ENCODE data around the gene DMXL1.

The DMXL1 gene, protein sequence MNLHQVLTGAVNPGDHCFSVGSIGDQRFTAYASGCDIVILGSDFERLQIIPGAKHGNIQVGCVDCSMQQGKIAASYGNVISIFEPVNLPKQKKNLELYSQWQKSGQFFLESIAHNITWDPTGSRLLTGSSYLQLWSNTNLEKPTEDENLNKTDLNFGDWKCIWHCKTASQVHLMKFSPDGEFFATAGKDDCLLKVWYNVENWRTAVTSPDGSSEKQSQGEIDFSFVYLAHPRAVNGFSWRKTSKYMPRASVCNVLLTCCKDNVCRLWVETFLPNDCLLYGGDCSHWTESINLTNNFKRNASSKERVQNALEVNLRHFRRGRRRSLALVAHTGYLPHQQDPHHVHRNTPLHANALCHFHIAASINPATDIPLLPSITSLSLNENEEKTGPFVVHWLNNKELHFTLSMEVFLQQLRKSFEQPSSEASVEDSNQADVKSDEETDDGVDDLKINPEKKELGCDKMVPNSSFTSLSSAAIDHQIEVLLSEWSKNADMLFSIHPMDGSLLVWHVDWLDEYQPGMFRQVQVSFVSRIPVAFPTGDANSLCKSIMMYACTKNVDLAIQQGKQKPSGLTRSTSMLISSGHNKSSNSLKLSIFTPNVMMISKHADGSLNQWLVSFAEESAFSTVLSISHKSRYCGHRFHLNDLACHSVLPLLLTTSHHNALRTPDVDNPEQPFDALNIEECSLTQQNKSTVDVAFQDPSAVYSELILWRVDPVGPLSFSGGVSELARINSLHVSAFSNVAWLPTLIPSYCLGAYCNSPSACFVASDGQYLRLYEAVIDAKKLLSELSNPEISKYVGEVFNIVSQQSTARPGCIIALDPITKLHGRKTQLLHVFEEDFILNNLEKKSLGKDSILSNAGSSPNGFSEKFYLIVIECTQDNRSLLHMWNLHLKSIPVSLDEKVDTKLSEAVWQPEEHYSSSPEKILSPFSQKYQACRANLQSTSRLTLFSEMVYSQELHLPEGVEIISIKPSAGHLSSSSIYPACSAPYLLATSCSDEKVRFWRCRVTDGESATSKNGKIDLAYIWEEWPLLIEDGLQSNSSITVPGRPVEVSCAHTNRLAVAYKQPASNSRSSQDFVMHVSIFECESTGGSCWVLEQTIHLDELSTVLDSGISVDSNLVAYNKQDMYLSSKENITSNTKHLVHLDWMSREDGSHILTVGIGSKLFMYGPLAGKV (N-terminal part only)

DNA sequence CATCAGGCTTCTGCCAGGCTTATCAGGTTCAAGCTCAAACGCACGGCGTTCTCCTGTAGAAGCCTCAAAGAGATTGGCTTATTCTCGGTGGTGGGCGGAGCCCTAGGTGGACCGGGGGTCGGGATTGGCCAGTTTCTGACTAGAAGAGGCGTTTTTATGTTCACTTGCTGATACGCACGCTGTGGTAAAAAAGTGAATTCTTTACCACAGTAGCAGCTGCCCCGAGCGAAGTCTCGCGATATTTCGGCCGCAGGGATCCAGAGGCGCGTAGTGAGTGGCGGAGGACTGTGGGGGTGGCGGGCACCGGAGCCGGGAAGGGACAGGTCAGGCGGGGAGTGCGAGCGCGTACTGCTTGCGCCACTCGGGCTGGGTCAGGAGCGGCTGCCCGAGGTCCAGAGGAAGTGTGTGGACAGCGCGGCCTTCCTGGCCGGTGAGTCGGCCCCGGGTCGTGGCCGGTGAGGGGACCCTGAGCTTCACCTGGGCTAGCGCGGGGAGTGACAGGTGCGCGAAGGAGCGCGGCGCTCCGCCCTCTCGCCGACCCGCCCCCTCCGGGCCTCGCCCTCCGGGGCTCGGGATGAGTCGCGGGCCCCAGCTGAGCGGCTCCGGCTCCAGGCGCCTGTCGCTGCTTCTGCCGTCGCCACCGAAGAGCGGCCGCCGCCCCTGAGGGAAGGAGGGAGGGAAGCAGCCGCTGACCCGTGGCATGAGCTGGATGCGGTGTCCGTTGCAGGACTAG is at the start of gene DMXL1:
TSS of gene DMXL1 (plus strand) at position 260 of the 733 bp plus-strand sequence. CDS start 483 bp downstream, outside the sequence.
- peak; percentile 99 for DNase-seq

DNA sequence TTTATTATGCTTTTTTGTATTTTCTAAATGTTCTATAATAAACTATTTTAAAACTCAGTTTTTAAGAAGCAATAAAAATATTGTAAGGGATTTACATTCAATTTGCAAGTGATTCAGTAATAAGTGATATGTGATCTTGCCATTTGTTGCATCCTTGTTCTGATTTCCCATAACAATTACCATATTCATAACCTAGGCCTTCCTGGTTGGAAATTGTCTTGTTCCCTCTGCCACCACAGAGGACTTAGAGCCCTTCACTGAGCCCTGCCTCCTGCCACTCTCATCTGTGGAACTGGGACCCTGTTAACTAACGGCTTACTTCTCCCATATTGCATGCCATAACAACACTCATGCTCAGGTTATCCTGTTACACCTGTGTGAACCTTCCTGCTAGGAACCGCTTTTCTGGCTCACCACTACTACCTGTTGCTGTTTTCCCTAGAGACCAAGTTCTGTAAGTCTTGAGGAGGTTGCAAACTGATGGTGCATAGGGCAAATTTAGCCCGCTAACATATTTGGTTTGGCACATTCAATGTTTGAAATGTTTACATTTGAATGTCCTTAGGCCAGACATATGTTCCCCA is 49.6 kb upstream of the DMXL1 start:
- DNase-seq: no peak

- peak; percentile 44 for DNase-seq
Measured at GRCh38 chr5:119022017-119022745, 48.7 kb upstream of the DMXL1 start.

GRCh38 chr5:119022773-119023172 is 48.1 kb upstream of the DMXL1 start:
- DNase-seq: no peak

- peak; percentile 25 for DNase-seq
Measured at GRCh38 chr5:119028575-119028974, 42.3 kb upstream of the DMXL1 start.

- no peak for DNase-seq
Measured at GRCh38 chr5:119031011-119031886, 39.6 kb upstream of the DMXL1 start.

GRCh38 chr5:119031905-119032304 is 39.0 kb upstream of the DMXL1 start:
- peak; percentile 68 for DNase-seq

- no peak for DNase-seq
Measured at GRCh38 chr5:119032656-119033055, 38.2 kb upstream of the DMXL1 start.

DNA sequence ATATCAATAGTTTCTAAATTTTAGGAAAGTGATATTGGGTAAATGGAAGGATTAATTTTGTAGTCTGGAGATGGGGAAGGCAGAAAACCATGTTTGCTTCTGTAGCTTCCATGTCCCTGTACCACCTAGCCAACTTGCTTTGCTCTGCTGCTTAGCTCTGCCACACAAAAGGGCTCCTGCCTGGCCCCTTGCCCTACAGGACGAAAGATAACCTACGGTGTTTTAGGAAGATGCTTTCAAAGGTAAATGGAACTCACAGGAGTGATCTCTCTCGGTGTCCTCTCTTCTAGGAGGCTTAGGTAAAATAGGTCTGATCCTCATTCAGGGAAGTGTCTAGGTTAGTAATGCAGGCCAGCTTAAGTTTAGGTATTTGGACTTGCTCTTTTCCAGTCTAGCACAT is 37.8 kb upstream of the DMXL1 start:
- DNase-seq: no peak

GRCh38 chr5:119036101-119036762 is 34.7 kb upstream of the DMXL1 start:
- DNase-seq: peak; percentile 43

DNA sequence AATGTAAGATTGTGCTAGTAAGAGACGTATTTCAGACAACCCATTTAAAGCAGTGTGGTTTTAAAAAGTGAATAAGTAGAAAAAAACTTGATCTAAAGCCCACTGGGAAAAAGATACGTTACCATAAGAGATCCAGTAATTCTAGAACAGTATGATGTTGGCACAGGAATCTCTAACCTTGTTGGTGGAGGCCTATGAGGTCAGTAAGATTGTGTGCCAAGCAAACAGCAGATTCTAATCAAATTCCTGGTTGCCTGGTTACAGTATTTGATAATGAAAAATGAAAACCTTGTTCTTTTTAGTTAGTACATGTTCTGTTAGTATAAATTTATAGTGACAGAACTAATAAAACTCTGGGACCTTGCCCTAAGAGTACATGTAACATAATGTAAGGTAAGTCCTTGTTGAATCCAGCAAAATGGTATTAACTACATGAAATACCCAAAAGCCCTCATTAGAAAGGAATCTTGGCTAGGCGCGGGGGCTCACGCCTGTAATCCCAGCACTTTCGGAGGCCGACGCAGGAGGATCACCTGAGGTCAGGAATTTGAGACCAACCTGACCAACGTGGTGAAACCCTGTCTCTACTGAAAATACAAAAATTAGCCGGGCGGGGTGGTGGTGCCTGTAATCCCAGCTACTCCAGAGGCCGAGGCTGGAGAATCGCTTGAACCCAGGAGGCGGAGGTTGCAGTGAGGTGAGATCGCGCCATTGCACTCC is 33.2 kb upstream of the DMXL1 start:
- DNase-seq: peak; percentile 24

DNA sequence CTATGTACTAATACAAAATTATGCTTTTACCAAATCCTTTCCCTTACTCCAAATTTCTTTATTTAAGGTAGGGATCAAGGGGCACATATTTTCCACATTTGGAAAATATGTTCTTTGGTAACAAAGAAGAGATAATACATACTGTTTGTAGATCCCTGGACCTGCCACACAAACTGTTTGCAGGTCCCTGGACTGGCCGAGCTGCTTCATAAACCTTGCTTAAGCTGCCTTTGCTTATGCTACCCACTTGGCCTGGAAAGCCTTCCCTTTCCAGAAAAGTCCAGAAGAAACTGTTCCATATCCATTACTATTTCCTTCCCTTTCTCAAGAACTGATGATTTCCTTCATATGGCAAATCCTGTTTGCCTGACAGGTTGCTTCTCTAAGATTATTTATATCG is 22.6 kb upstream of the DMXL1 start:
- DNase-seq: no peak

DNA sequence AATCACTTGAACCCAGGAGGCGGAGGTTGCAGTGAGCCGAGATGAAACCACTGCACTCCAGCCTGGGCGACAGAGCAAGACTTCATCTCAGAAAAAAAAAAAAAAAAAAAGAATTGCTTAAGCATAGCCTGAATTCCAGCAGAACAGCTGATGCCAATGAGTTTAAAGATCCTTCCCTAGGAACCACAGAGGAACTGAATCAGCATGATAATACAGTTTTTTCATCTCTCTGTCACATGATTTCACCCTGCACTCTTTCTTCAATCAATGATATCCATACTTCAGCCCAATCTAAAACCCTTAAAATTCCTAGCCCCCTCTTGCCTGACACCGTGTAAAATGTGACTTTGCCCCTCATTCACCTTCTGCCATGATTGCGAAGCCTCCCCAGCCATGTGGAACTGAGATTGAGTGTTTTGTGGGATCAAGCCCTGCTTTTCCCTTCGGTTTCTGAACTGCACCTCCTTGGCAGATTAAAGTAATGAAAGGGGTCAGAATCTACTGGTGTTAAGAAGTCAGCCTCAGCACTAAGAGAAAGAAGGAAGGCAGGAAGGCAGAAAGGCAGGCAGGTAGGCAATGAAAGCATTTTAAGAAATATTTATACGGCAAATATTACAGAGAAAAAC is 20.9 kb upstream of the DMXL1 start:
- no peak for DNase-seq

DNA sequence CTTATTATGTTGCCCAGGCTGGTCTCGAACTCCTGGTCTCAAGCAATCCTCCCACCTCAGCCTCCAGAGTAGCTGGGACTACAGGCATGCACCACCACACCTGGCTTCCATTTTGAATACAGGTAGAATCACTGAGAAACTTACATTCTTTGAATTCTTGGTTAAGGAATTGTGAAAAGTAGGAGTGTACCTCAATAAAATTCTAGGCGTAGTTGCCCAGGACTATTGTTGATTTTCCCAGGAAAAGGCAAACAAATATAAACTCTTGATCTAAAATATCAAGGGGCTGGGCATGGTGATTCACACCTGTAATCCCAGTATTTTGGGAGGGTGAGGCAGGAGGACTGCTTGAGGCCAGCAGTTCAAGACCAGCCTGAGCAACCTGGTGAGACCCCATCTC is 16.8 kb upstream of the DMXL1 start:
- DNase-seq: no peak

- DNase-seq: no peak
Measured at GRCh38 chr5:119055294-119055693, 15.6 kb upstream of the DMXL1 start.

GRCh38 chr5:119058979-119059529 is 11.8 kb upstream of the DMXL1 start:
- DNase-seq: no peak

GRCh38 chr5:119059740-119060255 is 11.1 kb upstream of the DMXL1 start:
- DNase-seq: no peak

All from DMS53 (cell line).